ENCODE data around the gene THAP5.

- no peak for TF ChIP-seq EZH2 (IDR thresholded peaks at IDR 0.05; ENCODE audit: borderline replicate concordance, low read depth, low read length, severe bottlenecking)
- TF ChIP-seq CTCF (IDR thresholded peaks at IDR 0.05; ENCODE audit: borderline replicate concordance, extremely low read depth, low read length, poor library complexity, severe bottlenecking): no peak
Measured at GRCh38 chr7:108526768-108527017, 42.8 kb downstream of the THAP5 start.

Measured in DND-41 (cell line).